HG03097 (cell line): ENCODE data around the gene KCNH1.

Source experiments
- ATAC-seq: cut with Tn5 transposase; IDR thresholded peaks from one replicate; pipeline ENCODE4 v1.9.1; 2021; ENCODE audit not compliant: unreplicated experiment, low FRiP score

The KCNH1 gene

GRCh38 chr1:210771131-210771530 is 362.8 kb downstream of the KCNH1 start:
- no peak for ATAC-seq

DNA sequence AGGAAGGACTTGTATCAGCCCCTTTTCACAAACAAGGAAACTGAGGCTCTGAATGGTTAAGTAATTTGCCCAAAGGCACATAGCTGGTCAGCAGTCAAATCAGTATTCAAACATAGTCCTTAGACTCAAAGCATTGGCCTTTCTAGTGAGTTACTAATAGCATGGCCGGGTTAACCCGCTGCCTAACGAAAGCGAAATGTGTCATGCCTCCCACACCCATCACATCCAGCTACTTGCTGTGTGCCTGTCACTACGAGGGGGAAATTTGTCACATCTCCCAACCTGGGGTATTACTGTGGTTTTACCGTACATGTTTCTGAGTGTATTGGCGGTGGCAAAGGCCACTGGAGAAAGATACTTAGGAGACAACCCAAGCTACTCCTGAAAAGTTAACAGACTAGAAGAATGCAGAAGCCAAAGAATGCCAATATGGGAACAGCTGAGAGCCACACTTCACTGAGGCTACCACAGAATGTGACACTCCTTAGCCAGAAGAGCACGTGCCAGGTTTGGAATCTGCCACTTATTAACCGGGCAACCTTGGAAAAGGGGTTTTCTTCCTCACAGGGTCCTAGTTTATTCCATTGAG is 363.5 kb downstream of the KCNH1 start:
- no peak for ATAC-seq

DNA sequence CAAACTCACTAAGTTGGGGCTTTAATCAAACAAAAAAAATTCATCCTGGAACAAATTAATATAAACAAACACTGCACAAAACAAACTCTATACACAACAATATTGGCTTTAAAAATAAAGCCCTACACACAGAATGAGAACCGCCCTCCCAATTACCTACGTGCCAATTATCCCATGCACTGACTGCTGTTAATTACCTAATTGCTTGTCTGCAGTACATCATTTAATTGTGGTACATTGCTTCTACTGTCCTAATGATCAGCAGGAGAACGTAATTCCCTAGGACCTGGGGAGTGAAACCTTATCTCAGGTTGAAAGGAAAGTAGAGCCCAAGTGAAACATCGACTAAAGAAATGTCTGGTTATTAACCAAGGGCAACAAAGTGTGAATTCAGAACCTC is 364.5 kb downstream of the KCNH1 start:
- no peak for ATAC-seq

DNA sequence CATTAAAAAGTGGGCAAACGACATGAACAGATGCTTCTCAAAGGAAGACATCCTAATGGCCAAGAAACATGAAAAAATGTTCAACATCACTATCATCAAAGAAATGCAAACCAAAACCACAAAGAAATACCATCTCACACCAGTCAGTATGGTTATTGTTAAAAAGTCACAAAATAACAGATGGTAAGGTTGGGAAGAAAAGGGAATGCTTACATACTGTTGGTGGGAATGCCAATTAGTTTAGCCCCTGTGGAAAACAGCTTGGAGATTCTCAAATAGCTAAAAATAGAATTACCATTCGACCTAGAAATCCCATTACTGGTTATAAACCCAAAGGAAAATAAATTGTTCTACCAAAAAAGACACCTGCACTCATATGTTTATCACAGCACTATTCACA is 369.4 kb downstream of the KCNH1 start:
- ATAC-seq = no peak

DNA sequence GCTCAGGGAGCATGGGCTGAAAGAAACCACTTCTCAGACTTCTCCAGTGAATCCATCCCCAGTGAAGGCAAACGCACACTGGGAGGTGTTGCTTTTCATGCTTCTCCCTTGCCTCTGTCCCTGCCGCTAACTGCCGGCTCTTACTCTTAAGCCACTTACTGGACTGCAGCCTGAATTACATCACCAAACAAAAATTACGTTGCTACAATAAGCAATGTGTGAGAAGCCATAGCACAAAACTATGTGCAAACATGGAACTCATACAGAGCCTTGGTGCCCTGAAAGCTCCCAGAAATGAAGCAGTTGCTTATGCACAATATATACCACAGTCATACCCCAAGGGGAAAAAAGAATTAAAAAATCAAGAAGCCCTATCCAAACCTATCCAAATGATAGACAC is 375.2 kb downstream of the KCNH1 start:
- ATAC-seq = no peak

DNA sequence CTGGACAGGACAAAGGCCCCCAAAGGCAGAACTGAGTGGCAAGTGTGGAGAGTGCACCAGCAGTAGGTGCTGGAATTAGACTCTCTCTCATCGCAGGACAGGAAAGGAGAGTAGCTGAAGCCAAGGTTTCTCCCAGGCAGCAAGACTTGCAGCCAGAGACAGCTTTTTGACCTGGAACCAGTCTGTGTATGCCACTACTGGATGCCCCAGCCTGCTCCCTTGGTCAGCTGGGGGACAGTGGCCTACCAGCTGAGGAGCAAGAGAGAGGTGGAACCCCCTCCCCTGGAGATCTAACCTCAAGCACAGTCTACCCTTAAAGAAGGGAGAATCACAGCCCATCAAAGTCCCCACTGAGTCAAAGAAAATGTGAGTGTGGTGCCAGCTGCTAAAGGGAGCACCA is 375.7 kb downstream of the KCNH1 start:
- ATAC-seq = no peak

- ATAC-seq = no peak
These were observed 376.3 kb downstream of the KCNH1 start for GRCh38 chr1:210757677-210758076.

DNA sequence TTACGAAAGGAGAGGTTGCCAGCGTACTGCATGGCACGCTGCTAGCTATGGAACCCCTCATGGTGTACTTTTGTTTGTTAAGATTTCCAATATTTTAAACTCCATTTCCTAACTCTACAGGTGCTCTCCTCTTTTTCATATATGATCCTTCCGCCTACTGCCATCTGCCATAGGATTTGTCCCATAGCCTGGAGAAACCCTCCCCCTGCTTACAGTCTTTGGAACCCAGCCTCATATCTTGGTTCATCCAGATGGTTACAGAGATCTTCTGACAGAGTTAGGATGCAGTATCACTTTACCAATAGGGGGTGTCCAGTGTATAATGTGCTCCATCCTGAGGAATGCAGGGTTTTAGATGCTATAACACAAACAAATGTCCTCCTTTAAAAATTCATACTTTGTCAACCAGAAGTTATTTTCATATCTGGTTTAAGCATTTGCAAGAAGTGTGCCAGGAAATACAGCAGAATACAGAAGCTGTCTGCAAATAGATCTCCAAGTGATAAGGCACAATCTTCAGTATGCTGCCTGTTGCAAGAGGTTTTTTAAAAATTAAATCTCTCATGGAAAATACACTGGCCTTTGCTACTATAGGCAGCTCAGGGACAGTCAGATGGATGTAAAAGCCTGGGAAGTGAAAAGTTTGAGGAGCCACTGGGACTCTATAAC is 377.8 kb downstream of the KCNH1 start:
- no peak for ATAC-seq

DNA sequence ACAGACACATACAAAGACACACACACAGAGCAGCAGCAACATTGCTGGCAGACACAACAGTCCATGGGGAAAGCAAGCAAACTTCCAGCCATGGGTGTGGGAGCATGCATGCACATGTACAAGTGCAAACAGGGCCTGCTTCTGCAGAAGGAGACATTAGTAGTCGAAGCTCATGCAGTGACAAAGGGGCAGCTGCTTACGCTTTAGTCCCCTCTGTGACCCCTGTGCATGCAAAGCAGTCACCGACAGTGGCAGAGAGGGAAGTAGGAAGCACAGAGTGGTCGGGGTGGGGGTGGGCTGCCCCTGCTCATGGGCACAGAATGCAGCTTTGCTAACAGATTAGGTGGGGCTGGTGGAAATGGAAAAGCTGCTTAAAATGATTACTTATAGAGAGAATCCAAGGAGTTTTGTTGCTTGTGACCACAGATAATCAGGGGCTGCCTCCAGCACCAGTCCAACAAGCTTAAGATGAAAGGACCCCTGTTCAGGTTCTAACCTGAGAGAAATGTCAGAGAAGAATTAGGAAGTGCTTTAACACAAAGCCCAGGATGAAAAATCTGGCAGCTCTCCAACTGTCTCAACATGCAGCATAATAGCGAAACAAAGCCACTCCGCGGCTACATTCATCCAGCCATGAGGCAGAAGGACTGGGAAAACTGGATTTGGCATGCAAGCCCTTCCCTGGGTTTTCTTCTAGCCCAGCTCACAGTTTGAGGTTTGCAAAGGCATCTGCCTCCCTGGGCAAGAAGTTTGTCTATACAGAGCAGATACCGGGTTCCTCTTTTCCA is 378.9 kb downstream of the KCNH1 start:
- ATAC-seq = no peak

- no peak for ATAC-seq
These were observed 382.0 kb downstream of the KCNH1 start for GRCh38 chr1:210751911-210752310.

DNA sequence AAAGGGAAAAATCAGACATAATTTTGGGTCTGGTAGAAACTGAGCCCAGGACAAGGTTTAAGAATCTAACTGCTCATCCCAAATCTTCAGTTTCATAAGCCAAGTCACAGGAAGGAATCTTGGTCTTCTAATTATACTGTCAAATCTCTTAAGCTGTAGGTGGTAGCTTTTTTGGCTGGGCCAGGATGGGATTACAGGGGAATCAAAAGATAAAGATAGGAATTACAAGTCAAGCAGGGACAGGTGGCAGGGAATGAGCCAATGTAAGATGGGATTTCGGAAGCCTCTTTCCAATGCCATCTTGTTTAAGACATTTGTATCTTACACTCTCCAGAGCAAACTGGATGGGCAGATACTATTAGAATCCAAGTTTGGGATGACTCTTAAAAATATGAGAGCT is 383.5 kb downstream of the KCNH1 start:
- ATAC-seq = no peak

GRCh38 chr1:210748796-210749195 is 385.2 kb downstream of the KCNH1 start:
- no peak for ATAC-seq

- ATAC-seq = no peak
These were observed 386.1 kb downstream of the KCNH1 start for GRCh38 chr1:210747890-210748289.

DNA sequence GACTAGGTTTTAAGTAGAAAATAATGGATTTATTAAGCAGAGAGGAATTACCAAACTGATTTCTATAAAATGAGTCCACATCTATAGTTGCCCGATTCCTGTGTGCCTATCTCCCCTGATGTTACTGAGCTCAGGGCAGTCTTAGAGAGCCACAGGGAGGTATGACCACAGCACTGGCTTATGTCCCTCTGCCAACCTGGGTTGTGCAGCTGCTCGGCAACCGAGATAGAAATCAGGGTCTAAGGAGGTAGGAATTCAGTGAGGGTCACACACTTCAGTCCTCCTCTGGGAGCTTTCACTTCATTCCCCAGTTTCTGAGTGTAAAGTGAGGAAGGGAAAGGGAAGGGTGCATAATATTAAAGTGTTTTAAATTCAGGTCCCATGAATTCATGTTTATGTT is 386.8 kb downstream of the KCNH1 start:
- no peak for ATAC-seq

DNA sequence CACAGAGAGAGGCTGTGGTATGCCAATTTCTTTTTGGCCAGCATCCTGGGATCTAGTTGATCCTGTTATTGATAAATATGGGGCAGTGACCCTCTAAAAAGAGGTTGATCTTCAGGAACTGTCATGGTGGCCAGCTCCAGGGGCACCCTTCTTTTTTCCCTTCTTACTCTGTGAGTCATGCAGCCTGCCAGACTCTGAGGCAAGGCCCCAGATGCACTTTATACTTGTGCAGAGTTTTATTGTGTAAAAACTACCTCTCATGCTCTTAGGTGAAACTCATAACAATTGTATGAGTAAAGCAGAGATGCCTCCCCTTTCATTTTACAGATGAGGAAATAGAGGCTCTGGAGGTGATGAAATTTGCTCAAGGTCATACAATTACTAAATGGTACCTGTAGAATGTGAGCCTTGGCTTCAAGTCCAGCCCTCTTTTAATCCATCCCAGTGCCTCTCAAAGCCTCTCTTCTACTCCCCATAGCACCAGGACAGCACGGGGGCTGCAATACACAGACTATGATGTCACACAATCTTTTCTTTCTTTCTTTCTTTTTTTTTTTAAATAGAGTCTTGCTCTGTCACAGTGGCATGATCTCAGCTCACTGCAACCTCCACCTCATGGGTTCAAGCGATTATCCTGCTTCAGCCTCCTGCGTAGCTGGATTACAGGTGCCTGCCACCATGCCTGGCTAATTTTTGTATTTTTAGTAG is 387.8 kb downstream of the KCNH1 start:
- no peak for ATAC-seq

DNA sequence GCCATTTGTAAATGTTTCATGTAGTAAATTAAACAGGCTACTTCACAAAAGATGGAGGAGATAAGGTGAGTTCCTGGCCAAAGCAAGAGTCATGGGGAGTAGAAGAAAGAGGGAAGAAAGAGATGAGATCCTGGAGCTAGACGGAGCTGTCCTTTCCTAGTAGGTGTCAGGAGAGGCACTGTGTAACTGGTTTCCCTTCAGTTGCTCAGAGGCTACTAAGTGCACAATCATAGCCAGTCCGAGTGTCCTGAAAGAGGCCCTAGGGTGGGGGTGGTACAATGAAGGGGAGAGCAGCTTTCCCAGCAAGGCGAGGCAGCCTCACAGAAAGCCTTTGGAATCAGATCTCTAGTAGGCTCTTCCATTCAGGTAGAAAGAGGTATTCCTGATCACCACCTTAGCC is 390.9 kb downstream of the KCNH1 start:
- no peak for ATAC-seq

- ATAC-seq = no peak
These were observed 392.4 kb downstream of the KCNH1 start for GRCh38 chr1:210741564-210741963.

GRCh38 chr1:210739627-210740026 is 394.3 kb downstream of the KCNH1 start:
- no peak for ATAC-seq

GRCh38 chr1:210738256-210738655 is 395.7 kb downstream of the KCNH1 start:
- no peak for ATAC-seq

DNA sequence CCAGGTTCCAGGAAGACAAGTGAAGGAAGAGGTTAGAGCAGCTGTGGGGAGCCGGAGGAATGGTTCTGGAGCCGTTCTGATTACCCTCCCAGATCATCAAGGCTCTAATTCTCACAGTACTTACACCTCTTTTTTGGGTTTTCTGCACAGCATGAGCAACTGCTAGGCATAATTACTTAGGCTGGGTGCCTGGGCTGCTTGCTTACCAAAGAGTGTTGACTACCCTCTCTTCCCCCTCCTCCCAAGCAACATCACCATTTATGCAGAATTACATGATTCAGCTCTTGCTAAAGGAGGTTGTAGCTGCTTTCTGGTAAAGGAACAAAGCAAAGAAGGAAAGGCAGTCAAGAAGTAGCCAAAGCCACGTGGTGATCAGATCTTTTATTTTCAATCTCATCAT is 397.2 kb downstream of the KCNH1 start:
- ATAC-seq = no peak

DNA sequence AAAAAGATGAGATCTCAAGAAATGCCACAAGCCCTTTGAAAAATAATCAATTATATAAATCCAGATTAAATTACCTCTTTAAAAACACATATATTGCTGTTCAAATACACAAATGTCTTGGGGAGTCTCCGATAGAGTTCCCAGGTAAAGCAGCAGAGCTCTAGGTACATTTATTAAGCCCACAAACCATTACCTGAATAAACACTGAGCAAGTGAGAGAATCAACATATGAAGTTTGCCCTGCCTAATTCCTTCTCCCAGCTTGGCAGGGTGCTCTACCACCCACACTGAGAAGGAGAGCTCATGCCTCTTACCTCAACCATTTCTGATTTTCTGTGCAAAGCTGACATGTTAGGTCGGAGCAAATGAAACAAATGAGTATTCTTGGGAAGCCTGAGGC is 402.4 kb downstream of the KCNH1 start:
- no peak for ATAC-seq
